CD4-positive, alpha-beta T cell (primary cell): ENCODE results near the gene TSPAN18. TPM values are rescaled to one million over a fixed set of nuclear protein-coding genes. Genes with fewer than 3 reads are reported as not detected.

ENCODE experiments used
- ATAC-seq: fragments of 200-7000 bp; cut with Tn5 transposase; one replicate; pipeline ENCODE4 v1.10.0; 2022; ENCODE audit warnings: mild to moderate bottlenecking; ENCODE audit not compliant: poor library complexity
- CTCF ChIA-PET: fragments of 350-600 bp; sonication (Branson Sonifier 250); formaldehyde crosslinking; loops from one replicate; lab custom pipeline; 2021; ENCODE audit warnings: antibody characterized with exemption, inconsistent platforms; lab: Charles Lee
- POLR2A ChIA-PET: fragments of 350-600 bp; sonication (Branson Sonifier 250); formaldehyde crosslinking; loops from one replicate; lab custom pipeline; 2021; ENCODE audit warnings: antibody characterized with exemption, inconsistent platforms; lab: Charles Lee
- DNase-seq, 14 experiments: peaks; one replicate each; pipeline ENCODE4 v3.0.0-alpha.2; 2013 to 2020; ENCODE audit warnings: mixed read lengths in 2 of 14
- H3K27ac ChIP-seq, 2 donors: one replicate each; pipeline versions ENCODE4 v1.5.1 to v1.7.0; 2013; ENCODE audit warnings: low read length in 2 of 2, low read depth in 1 of 2, mild to moderate bottlenecking in 1 of 2
- H3K27me3 ChIP-seq, 2 experiments: 1 replicate in 1 of 2; 2 replicates in 1 of 2; pipeline versions ENCODE4 v1.6.1 to v1.7.0; 2013; ENCODE audit warnings: low read length in 2 of 2, control low read depth in 1 of 2, mild to moderate bottlenecking in 1 of 2, moderate library complexity in 1 of 2; ENCODE audit not compliant: insufficient read depth in 2 of 2, control insufficient read depth in 1 of 2
- H3K36me3 ChIP-seq: one replicate; pipeline ENCODE4 v1.6.1; 2013; ENCODE audit warnings: low read length, control low read depth; ENCODE audit not compliant: insufficient read depth
- H3K4me1 ChIP-seq: one replicate; pipeline ENCODE4 v1.6.1; 2013; ENCODE audit warnings: low read length, control low read depth; ENCODE audit not compliant: insufficient read depth
- H3K4me3 ChIP-seq: one replicate; pipeline ENCODE4 v1.5.1; 2013; ENCODE audit warnings: mild to moderate bottlenecking, low read length, moderate library complexity
- H3K9me3 ChIP-seq, 2 experiments: 1 replicate in 1 of 2; 2 replicates in 1 of 2; pipeline versions ENCODE4 v1.6.1 to v1.7.0; 2013; ENCODE audit warnings: low read length in 2 of 2, mild to moderate bottlenecking in 2 of 2, control low read depth in 1 of 2, moderate library complexity in 1 of 2; ENCODE audit not compliant: control insufficient read depth in 1 of 2, insufficient read depth in 1 of 2
- H3K27ac Mint-ChIP-seq: one replicate; pipeline ENCODE4 v1.8.0; 2020; ENCODE audit warnings: mixed read lengths
- H3K27me3 Mint-ChIP-seq: one replicate; pipeline ENCODE4 v1.8.0; 2021; ENCODE audit warnings: mixed read lengths
- H3K36me3 Mint-ChIP-seq: one replicate; pipeline ENCODE4 v1.8.0; 2021; ENCODE audit warnings: low read depth, mixed read lengths
- H3K4me1 Mint-ChIP-seq: one replicate; pipeline ENCODE4 v1.8.0; 2021; ENCODE audit warnings: low read depth, mixed read lengths
- H3K4me3 Mint-ChIP-seq: one replicate; pipeline ENCODE4 v1.8.0; 2020; ENCODE audit warnings: mild to moderate bottlenecking, mixed read lengths
- H3K9me3 Mint-ChIP-seq: one replicate; pipeline ENCODE4 v1.8.0; 2020; ENCODE audit warnings: mixed read lengths
- CTCF ChIP-seq: fragments of 200-600 bp; IDR thresholded peaks from one replicate; pipeline ENCODE4 v1.8.0; 2022; ENCODE audit warnings: antibody characterized with exemption, mild to moderate bottlenecking
- intact Hi-C, 2 experiments: fragments of 100-400 bp; cut with DNase I in 1 of 2; cut with micrococcal nuclease in 1 of 2; formaldehyde crosslinking; loops; one replicate each; pipeline versions ENCODE4 v1.15.1 to v1.9.0; 2023 to 2025; cut with DNase I, micrococcal nuclease
- total RNA-seq, 174 experiments: library from RNA in 2 of 174; stranded (reverse) in 2 of 174; gene quantifications; one replicate each; pipeline ENCODE4 v1.2.3 and lab custom pipeline; 2021 to 2026

TSPAN18 gene
- total RNA-seq, 2 experiments from 2014 or later: 23.0 to 25.3 TPM

GRCh38 chr11:44799012-44799411 lies 72.2 kb downstream of the TSPAN18 start:
- Mint-ChIP-seq H3K4me3 (no peak overlapping the region), H3K4me1 (no peaks in the 10 kb centered on the region), H3K27ac (no peak overlapping the region), H3K27me3 (peaks cover 6% of the 10 kb centered on the region), H3K36me3 (no peaks in the 10 kb centered on the region), H3K9me3 (no peaks in the 10 kb centered on the region)
- ATAC-seq (no peak), DNase-seq (no peak)
- no peaks in the 10 kb centered on the region for H3K9me3 ChIP-seq
- peaks cover 6% of the 10 kb centered on the region for H3K36me3 ChIP-seq
- no peak overlapping the region for H3K4me3 ChIP-seq
- H3K27me3 ChIP-seq: no peaks in the 10 kb centered on the region
- intact Hi-C loops: no loop called here
- no peak overlapping the region for H3K27ac ChIP-seq
- no peak for TF ChIP-seq CTCF
- CTCF ChIA-PET: no interaction called here
- H3K4me1 ChIP-seq: no peaks in the 10 kb centered on the region
- POLR2A ChIA-PET: no interaction called here

GRCh38 chr11:44802347-44802746 lies 75.6 kb downstream of the TSPAN18 start:
- no peak overlapping the region for H3K4me3 ChIP-seq
- no peak overlapping the region for H3K27ac ChIP-seq
- H3K27ac Mint-ChIP-seq: no peak overlapping the region
- ChIA-PET POLR2A (no interaction called here), CTCF (no interaction called here)
- H3K36me3 ChIP-seq: peaks cover 6% of the 10 kb centered on the region
- no peaks in the 10 kb centered on the region for H3K9me3 Mint-ChIP-seq
- peaks cover 2% of the 10 kb centered on the region for H3K27me3 Mint-ChIP-seq
- H3K36me3 Mint-ChIP-seq: no peaks in the 10 kb centered on the region
- no peak for ATAC-seq
- H3K27me3 ChIP-seq: no peaks in the 10 kb centered on the region
- no peaks in the 10 kb centered on the region for H3K4me1 Mint-ChIP-seq
- no peaks in the 10 kb centered on the region for H3K4me1 ChIP-seq
- H3K9me3 ChIP-seq: no peaks in the 10 kb centered on the region
- DNase-seq: no peak
- TF ChIP-seq CTCF: no peak
- no peak overlapping the region for H3K4me3 Mint-ChIP-seq
- intact Hi-C loops: no loop called here

- Mint-ChIP-seq H3K36me3 (no peaks in the 10 kb centered on the region), H3K27me3 (no peaks in the 10 kb centered on the region), H3K4me3 (no peak overlapping the region), H3K27ac (no peak overlapping the region), H3K9me3 (no peaks in the 10 kb centered on the region), H3K4me1 (no peaks in the 10 kb centered on the region)
- H3K27ac ChIP-seq: no peak overlapping the region
- DNase-seq (no peak), ATAC-seq (no peak)
- ChIA-PET POLR2A (no interaction called here), CTCF (no interaction called here)
- no peaks in the 10 kb centered on the region for H3K4me1 ChIP-seq
- no peak overlapping the region for H3K4me3 ChIP-seq
- no peaks in the 10 kb centered on the region for H3K9me3 ChIP-seq
- no peaks in the 10 kb centered on the region for H3K27me3 ChIP-seq
- peaks cover 2% of the 10 kb centered on the region for H3K36me3 ChIP-seq
- no peak for TF ChIP-seq CTCF
- intact Hi-C loops: no loop called here
These were observed 76.2 kb downstream of the TSPAN18 start for GRCh38 chr11:44803009-44803408.
